ENCODE measurements around the gene SH3D19. TPM values are rescaled to one million over a fixed set of nuclear protein-coding genes. Genes with fewer than 3 reads are reported as not detected.
"Not testable (repeated sequence)": the region's sequence is repeated elsewhere in the genome, so short reads cannot be mapped to it uniquely, and the experiment has no call there.

SH3D19 gene
- total RNA-seq, 1 experiment from 2014 or later = 6.1 TPM

- DNase-seq (ENCODE audit: low read depth) = no peak
Measured at GRCh38 chr4:151098979-151099228, 226.5 kb downstream of the SH3D19 start.

- DNase-seq (ENCODE audit: low read depth) = no peak
Measured at GRCh38 chr4:151097759-151098158, 227.6 kb downstream of the SH3D19 start.

- DNase-seq (ENCODE audit: low read depth) = no peak
Measured at GRCh38 chr4:151095142-151095541, 230.3 kb downstream of the SH3D19 start.

- DNase-seq (ENCODE audit: low read depth) = no peak
Measured at GRCh38 chr4:151094290-151094751, 231.1 kb downstream of the SH3D19 start.

- no peak for DNase-seq (ENCODE audit: low read depth)
Measured at GRCh38 chr4:151093203-151093602, 232.2 kb downstream of the SH3D19 start.

GRCh38 chr4:151092488-151092887 lies 232.9 kb downstream of the SH3D19 start:
- DNase-seq (ENCODE audit: low read depth) = no peak

GRCh38 chr4:151091047-151091446 lies 234.4 kb downstream of the SH3D19 start:
- DNase-seq (ENCODE audit: low read depth) = no peak

- no peak for DNase-seq (ENCODE audit: low read depth)
Measured at GRCh38 chr4:151087467-151087866, 237.9 kb downstream of the SH3D19 start.

GRCh38 chr4:151077978-151078377 lies 247.4 kb downstream of the SH3D19 start:
- DNase-seq (ENCODE audit: low read depth) = not testable (repeated sequence)

GRCh38 chr4:151074416-151074916 lies 250.9 kb downstream of the SH3D19 start:
- DNase-seq (ENCODE audit: low read depth) = no peak

Other genes with a start within 250 kb of the SH3D19 start
- 2,757 and 2,788 TPM in 2 replicates for gene RPS3A, start 226.0 kb downstream of the SH3D19 start, total RNA-seq (2014; rRNA removed; shearing (Covaris generic))
- gene PRSS48, start 48.4 kb downstream of the SH3D19 start, total RNA-seq (2014; rRNA removed; shearing (Covaris generic)) = not detected in 2 replicates
- 0.20 and 0.36 TPM in 2 replicates for gene FHIP1A, start 83.6 kb upstream of the SH3D19 start, total RNA-seq (2014; rRNA removed; shearing (Covaris generic))